Spleen (tissue), 7 donors: ENCODE data around the gene COL4A1.

ENCODE experiments used
- CTCF ChIP-seq, 11 experiments: fragments of 200-600 bp in 7 of 11; fragments of 450-650 bp in 4 of 11; sonication (generic) in 4 of 11; IDR thresholded peaks in 8 of 11; conservative IDR thresholded peaks in 3 of 11; 1 replicate in 7 of 11; 2 replicates in 4 of 11; pipeline versions ENCODE4 v1.4.0 to v1.8.0; 2016 to 2021; ENCODE audit warnings: antibody characterized with exemption in 11 of 11, inconsistent platforms in 4 of 11, mild to moderate bottlenecking in 1 of 11
- POLR2A ChIP-seq, 3 donors: fragments of 450-650 bp; IDR thresholded peaks; one replicate each; pipeline ENCODE4 v1.5.1; 2017; ENCODE audit warnings: antibody characterized with exemption in 3 of 3, mild to moderate bottlenecking in 1 of 3
- POLR2AphosphoS5 ChIP-seq, 3 donors: sonication (generic); formaldehyde crosslinking; IDR thresholded peaks; one replicate each; pipeline ENCODE4 v1.5.1; 2017; ENCODE audit warnings: antibody characterized with exemption in 3 of 3
- donor health status: DM: no; HTN: no; CAD: no; lungs with moderate emphysema.
- donor health status: DM: no; HTN: no; CAD: no.
- donor health status: DM: no; HTN: no; CAD: no.

- TF ChIP-seq CTCF (IDR thresholded peaks at IDR 0.05 in 8 of 11, conservative IDR thresholded peaks at IDR 0.05 in 3 of 11) (no peak), POLR2AphosphoS5 (IDR thresholded peaks at IDR 0.05) (no peak), POLR2A (IDR thresholded peaks at IDR 0.05) (no peak)
Measured at GRCh38 chr13:110306340-110306959, 507 bp downstream of the COL4A1 start.
